ENCODE results near the gene CCDC154.

- TF ChIP-seq CTCF (IDR thresholded peaks at IDR 0.05 in 2 of 3, conservative IDR thresholded peaks at IDR 0.05 in 1 of 3; ENCODE audit: insufficient read depth in 2 of 3, low read depth in 1 of 3, low read length in 3 of 3) (0 out of 6 replicates have a peak, but pooled peaks of 1 of the 3 experiments have one; percentile 2), U2AF2 (optimal IDR thresholded peaks at IDR 0.05; ENCODE audit: low read depth, low read length) (no peak), BDP1 (IDR thresholded peaks at IDR 0.05; ENCODE audit: insufficient read depth, insufficient read length) (no peak), REST (IDR thresholded peaks at IDR 0.05; ENCODE audit: borderline replicate concordance) (no peak), REST (CRISPR knock-in tag; IDR thresholded peaks at IDR 0.05; ENCODE audit: low read depth) (no peak), ELK3 (CRISPR knock-in tag; IDR thresholded peaks at IDR 0.05) (no peak), ILK (tag; IDR thresholded peaks at IDR 0.05; ENCODE audit: borderline replicate concordance, low read depth) (no peak), EZH2 (IDR thresholded peaks at IDR 0.05; ENCODE audit: borderline replicate concordance, low read depth, low read length) (no peak), NRF1 (conservative IDR thresholded peaks at IDR 0.05 in 1 of 2, IDR thresholded peaks at IDR 0.05 in 1 of 2) (no peak)
Observed at GRCh38 chr16:1420111-1420539, 24.2 kb downstream of the CCDC154 start.
